Prostate gland (tissue), 2 donors: ENCODE data around the gene UBE2J2. TPM values are rescaled to one million over a fixed set of nuclear protein-coding genes. Genes with fewer than 3 reads are reported as not detected.

Experiments used
- DNase-seq: peaks from one replicate; pipeline ENCODE4 v3.0.0-alpha.2; 2019; ENCODE audit warnings: low spot score
- H3K27ac ChIP-seq, 2 donors: fragments of 200-600 bp; sonication (generic); 2 replicates each; pipeline ENCODE4 v1.5.1; 2017 to 2019
- H3K27me3 ChIP-seq: fragments of 200-600 bp; sonication (generic); replicated peaks from 2 replicates; pipeline ENCODE4 v1.5.1; 2019; ENCODE audit not compliant: insufficient read depth
- H3K36me3 ChIP-seq, 2 donors: fragments of 200-600 bp; sonication (generic); 1 replicate in 1 of 2; 2 replicates in 1 of 2; pipeline versions ENCODE4 v1.5.1 to v1.8.1; 2017 to 2019
- H3K4me1 ChIP-seq: fragments of 200-600 bp; sonication (generic); replicated peaks from 2 replicates; pipeline ENCODE4 v1.5.1; 2019
- H3K4me3 ChIP-seq, 2 donors: fragments of 200-600 bp; sonication (generic); 2 replicates each; pipeline ENCODE4 v1.5.1; 2017 to 2019
- H3K9me3 ChIP-seq: fragments of 200-600 bp; sonication (generic); 2 replicates; pipeline ENCODE4 v1.5.1; 2017
- POLR2A ChIP-seq: fragments of 450-650 bp; IDR thresholded peaks from one replicate; pipeline ENCODE4 v1.6.1; 2016; ENCODE audit warnings: antibody characterized with exemption, mild to moderate bottlenecking
- POLR2AphosphoS5 ChIP-seq: sonication (generic); formaldehyde crosslinking; IDR thresholded peaks from one replicate; pipeline ENCODE4 v1.6.1; 2017; ENCODE audit warnings: antibody characterized with exemption
- WGBS: methylation state at CpG from one replicate; pipeline ENCODE4 v1.1.5; 2018; 5-methylcytosine and 5-hydroxymethylcytosine counted together
- intact Hi-C: fragments of 100-400 bp; cut with DNase I; formaldehyde crosslinking; loops from one replicate; pipeline ENCODE4 v1.14.2; 2022
- total RNA-seq, 2 donors: library from RNA; depleted of rRNA; stranded (reverse); fragments of >200 nt; gene quantifications; one replicate each; pipeline ENCODE4 v1.1.0, GENCODE V29; 2016
- TF ChIP-seq, protein P1 (sequence below), 4 experiments: fragments of 200-600 bp in 2 of 4; fragments of 450-650 bp in 2 of 4; sonication (generic) in 2 of 4; IDR thresholded peaks; 1 replicate in 3 of 4; 2 replicates in 1 of 4; pipeline ENCODE4 v1.5.1; 2016 to 2019; ENCODE audit warnings: antibody characterized with exemption in 4 of 4, mild to moderate bottlenecking in 2 of 4, moderate library complexity in 2 of 4

Gene UBE2J2
- total RNA-seq, 2 donors from 2014 or later: 56.0 to 79.4 TPM

GRCh38 chr1:1242461-1243265 is 31.0 kb downstream of the UBE2J2 start:
- Histone ChIP-seq H3K27ac (no peak overlapping the region), H3K27me3 (peaks cover 4% of the 10 kb centered on the region), H3K9me3 (no peaks in the 10 kb centered on the region), H3K4me1 (no peaks in the 10 kb centered on the region), H3K36me3 (no peaks in the 10 kb centered on the region), H3K4me3 (no peak overlapping the region)
- intact Hi-C loops: no loop called here
- no peak for TF ChIP-seq POLR2AphosphoS5
- TF ChIP-seq POLR2A: no peak
- TF ChIP-seq, protein P1, sequence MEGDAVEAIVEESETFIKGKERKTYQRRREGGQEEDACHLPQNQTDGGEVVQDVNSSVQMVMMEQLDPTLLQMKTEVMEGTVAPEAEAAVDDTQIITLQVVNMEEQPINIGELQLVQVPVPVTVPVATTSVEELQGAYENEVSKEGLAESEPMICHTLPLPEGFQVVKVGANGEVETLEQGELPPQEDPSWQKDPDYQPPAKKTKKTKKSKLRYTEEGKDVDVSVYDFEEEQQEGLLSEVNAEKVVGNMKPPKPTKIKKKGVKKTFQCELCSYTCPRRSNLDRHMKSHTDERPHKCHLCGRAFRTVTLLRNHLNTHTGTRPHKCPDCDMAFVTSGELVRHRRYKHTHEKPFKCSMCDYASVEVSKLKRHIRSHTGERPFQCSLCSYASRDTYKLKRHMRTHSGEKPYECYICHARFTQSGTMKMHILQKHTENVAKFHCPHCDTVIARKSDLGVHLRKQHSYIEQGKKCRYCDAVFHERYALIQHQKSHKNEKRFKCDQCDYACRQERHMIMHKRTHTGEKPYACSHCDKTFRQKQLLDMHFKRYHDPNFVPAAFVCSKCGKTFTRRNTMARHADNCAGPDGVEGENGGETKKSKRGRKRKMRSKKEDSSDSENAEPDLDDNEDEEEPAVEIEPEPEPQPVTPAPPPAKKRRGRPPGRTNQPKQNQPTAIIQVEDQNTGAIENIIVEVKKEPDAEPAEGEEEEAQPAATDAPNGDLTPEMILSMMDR (IDR thresholded peaks at IDR 0.05): no peak
- 94% methylated on average over 34 of the region's 41 CpGs for WGBS
- DNase-seq: no peak

DNA sequence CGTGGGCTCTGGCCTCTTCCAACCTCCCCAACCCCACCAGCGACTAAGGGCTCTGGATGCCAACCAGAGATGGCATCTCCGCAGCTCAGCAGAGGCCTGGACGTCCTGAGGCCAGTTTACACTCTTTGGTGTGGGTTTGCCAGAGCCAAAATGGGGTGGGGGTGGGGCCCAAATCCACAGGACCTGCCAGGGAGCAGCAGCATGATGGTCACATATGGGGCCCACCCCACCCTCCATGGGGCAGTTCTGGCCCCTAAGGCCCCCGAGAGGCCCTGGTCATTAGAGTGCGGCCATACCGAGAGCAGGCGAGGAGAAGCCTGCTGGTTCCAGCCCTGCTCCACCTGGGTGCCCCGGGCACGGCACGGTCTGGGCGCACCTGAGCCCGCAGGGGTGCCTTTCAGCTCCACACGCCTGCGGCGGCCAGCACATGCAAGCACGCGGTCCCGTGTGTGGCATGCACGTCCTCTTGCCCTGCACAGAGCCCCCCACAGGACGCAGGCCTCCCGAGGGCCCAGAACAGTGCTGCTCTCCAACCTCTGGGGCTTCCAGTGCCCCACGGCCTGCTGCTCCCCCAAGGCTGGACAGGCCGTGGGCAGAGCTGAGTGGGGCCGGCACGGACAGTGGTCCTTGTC is 31.9 kb downstream of the UBE2J2 start:
- no peak overlapping the region for H3K4me3 ChIP-seq
- no peaks in the 10 kb centered on the region for H3K4me1 ChIP-seq
- WGBS: 82% methylated on average over 21 of the region's 26 CpGs
- H3K27me3 ChIP-seq: no peaks in the 10 kb centered on the region
- no peak for DNase-seq
- no peak overlapping the region for H3K27ac ChIP-seq
- intact Hi-C loops: no loop called here
- no peaks in the 10 kb centered on the region for H3K9me3 ChIP-seq
- H3K36me3 ChIP-seq: no peaks in the 10 kb centered on the region
- TF ChIP-seq POLR2AphosphoS5: no peak
- no peak for TF ChIP-seq POLR2A
- TF ChIP-seq, protein P1 (IDR thresholded peaks at IDR 0.05): no peak

GRCh38 chr1:1240822-1241587 is 32.6 kb downstream of the UBE2J2 start:
- H3K4me3 ChIP-seq: no peak overlapping the region
- H3K9me3 ChIP-seq: no peaks in the 10 kb centered on the region
- intact Hi-C loops: no loop called here
- no peaks in the 10 kb centered on the region for H3K27me3 ChIP-seq
- no peaks in the 10 kb centered on the region for H3K36me3 ChIP-seq
- TF ChIP-seq POLR2A (no peak), POLR2AphosphoS5 (no peak)
- TF ChIP-seq, protein P1 (IDR thresholded peaks at IDR 0.05): no peak
- 64% methylated on average over 17 of the region's 23 CpGs for WGBS
- DNase-seq: no peak
- no peaks in the 10 kb centered on the region for H3K4me1 ChIP-seq
- no peak overlapping the region for H3K27ac ChIP-seq

GRCh38 chr1:1240348-1240732 is 33.3 kb downstream of the UBE2J2 start:
- DNase-seq: no peak
- H3K4me1 ChIP-seq: no peaks in the 10 kb centered on the region
- H3K36me3 ChIP-seq: no peaks in the 10 kb centered on the region
- no peak for TF ChIP-seq POLR2AphosphoS5
- no peak overlapping the region for H3K27ac ChIP-seq
- intact Hi-C loops: no loop called here
- no peak overlapping the region for H3K4me3 ChIP-seq
- H3K9me3 ChIP-seq: no peaks in the 10 kb centered on the region
- WGBS: 73% methylated on average over 2 of the region's 11 CpGs
- H3K27me3 ChIP-seq: no peaks in the 10 kb centered on the region

DNA sequence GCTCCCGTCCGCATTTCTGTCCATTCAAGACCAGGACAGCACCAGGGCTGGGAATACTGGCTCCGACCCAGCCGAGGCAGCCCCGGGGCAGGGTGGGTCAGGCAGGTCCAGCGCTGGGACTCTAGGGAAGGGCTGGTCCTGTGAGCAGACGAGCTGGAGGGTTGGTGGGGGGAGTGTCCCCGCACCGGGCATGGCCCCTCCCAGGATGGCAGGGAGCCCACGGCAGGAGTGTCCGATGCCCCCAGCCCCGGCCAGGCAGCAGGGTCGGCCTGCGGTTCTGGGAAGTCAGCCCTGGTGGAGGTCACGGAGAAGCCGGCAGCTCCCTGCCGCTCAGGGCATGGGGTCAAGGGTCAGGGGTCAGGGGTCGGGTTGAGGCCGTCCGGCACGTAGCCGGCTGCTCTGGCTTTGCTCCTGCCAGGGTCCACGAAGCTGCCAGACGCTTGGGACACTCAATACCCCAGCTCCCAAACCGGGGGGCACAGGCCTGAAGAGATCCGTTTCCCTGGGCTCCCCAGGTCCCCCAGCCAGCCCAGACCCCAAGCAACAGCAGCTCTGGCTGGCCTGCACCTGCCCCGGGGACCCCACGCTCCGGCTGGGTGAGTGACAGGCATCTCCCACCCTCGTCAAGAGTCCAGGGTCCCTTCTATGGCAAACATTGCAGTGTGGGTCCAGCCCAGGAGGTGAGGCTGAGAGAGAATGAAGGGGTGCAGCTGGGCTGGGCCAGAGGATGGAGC is 33.9 kb downstream of the UBE2J2 start:
- Histone ChIP-seq H3K36me3 (no peaks in the 10 kb centered on the region), H3K4me3 (no peak overlapping the region), H3K9me3 (no peaks in the 10 kb centered on the region), H3K4me1 (no peaks in the 10 kb centered on the region), H3K27ac (no peak overlapping the region), H3K27me3 (no peaks in the 10 kb centered on the region)
- no peak for TF ChIP-seq POLR2AphosphoS5
- TF ChIP-seq, protein P1 (IDR thresholded peaks at IDR 0.05): no peak
- no peak for TF ChIP-seq POLR2A
- 47% methylated on average over 25 of the region's 30 CpGs for WGBS
- no peak for DNase-seq
- intact Hi-C loops: no loop called here
